PC-3 (cell line): ENCODE measurements around the gene UCK2. TPM values are rescaled to one million over a fixed set of nuclear protein-coding genes. Genes with fewer than 3 reads are reported as not detected.

ENCODE experiments used
- ATAC-seq: fragments of 200-7000 bp; cut with Tn5 transposase; 2 replicates; pipeline ENCODE4 v1.9.1; 2020; ENCODE audit warnings: mild to moderate bottlenecking, moderate library complexity
- BruUV-seq: library from RNA; stranded (reverse); fragments of 400-500 nt; replicated peaks from 2 replicates; lab custom pipeline; 2021; lab: Mats Ljungman, UMichigan
- CTCF ChIA-PET: fragments of 300-600 bp; sonication (Branson Sonifier 250); formaldehyde crosslinking; loops from one replicate; lab custom pipeline; 2022; ENCODE audit warnings: antibody characterized with exemption; lab: Charles Lee
- POLR2A ChIA-PET: fragments of 300-600 bp; sonication (Branson Sonifier 250); formaldehyde crosslinking; loops from one replicate; lab custom pipeline; 2022; ENCODE audit warnings: antibody characterized with exemption; ENCODE audit not compliant: unreplicated experiment; lab: Charles Lee
- DNase-seq: peaks from one replicate; pipeline ENCODE4 v3.0.0-alpha.2; 2015
- H2AFZ ChIP-seq: fragments of 300-600 bp; sonication (generic); 2 replicates; pipeline ENCODE4 v1.6.0; 2016; ENCODE audit warnings: antibody characterized with exemption, low read length
- H3F3A ChIP-seq: fragments of 300-600 bp; sonication (generic); one replicate; pipeline ENCODE4 v1.6.0; 2017; ENCODE audit warnings: antibody characterized with exemption, low read length, control low read depth, mild to moderate bottlenecking; ENCODE audit not compliant: unreplicated experiment
- H3K27ac ChIP-seq: fragments of 300-600 bp; sonication (generic); 2 replicates; pipeline ENCODE4 v1.5.1; 2016; ENCODE audit warnings: mild to moderate bottlenecking, low read length
- H3K27me3 ChIP-seq: fragments of 300-600 bp; sonication (generic); 2 replicates; pipeline ENCODE4 v1.6.1; 2016; ENCODE audit warnings: low read length, mixed read lengths
- H3K36me3 ChIP-seq: fragments of 300-600 bp; sonication (generic); 2 replicates; pipeline ENCODE4 v1.6.1; 2016; ENCODE audit warnings: low read depth, mixed run types, low read length, mixed read lengths
- H3K4me1 ChIP-seq: fragments of 300-600 bp; sonication (generic); 2 replicates; pipeline ENCODE4 v1.5.1; 2016; ENCODE audit warnings: low read length; ENCODE audit not compliant: insufficient read depth
- H3K4me2 ChIP-seq: fragments of 300-600 bp; sonication (generic); 2 replicates; pipeline ENCODE4 v1.6.0; 2016; ENCODE audit warnings: low read length
- H3K4me3 ChIP-seq: fragments of 300-600 bp; sonication (generic); 2 replicates; pipeline ENCODE4 v1.5.1; 2016; ENCODE audit warnings: mild to moderate bottlenecking, low read length, mixed read lengths
- H3K79me2 ChIP-seq: fragments of 300-600 bp; sonication (generic); 2 replicates; pipeline ENCODE4 v1.6.1; 2017; ENCODE audit warnings: low read length, mixed read lengths
- H3K9ac ChIP-seq: fragments of 300-600 bp; sonication (generic); 2 replicates; pipeline ENCODE4 v1.6.0; 2016; ENCODE audit warnings: mild to moderate bottlenecking, low read length
- H3K9me2 ChIP-seq: fragments of 300-600 bp; sonication (generic); replicated peaks from 2 replicates; pipeline ENCODE4 v1.6.1; 2016; ENCODE audit warnings: mixed run types, low read length, mixed read lengths
- H3K9me3 ChIP-seq: fragments of 300-600 bp; sonication (generic); 2 replicates; pipeline ENCODE4 v1.6.1; 2016; ENCODE audit warnings: low read length, mixed read lengths
- H4K20me1 ChIP-seq: fragments of 300-600 bp; sonication (generic); 2 replicates; pipeline ENCODE4 v1.6.1; 2016; ENCODE audit warnings: low read length, mixed read lengths
- EZH2 ChIP-seq: fragments of 300-600 bp; sonication (generic); IDR thresholded peaks from one replicate; pipeline ENCODE4 v1.6.1; 2017; ENCODE audit warnings: antibody characterized with exemption, mild to moderate bottlenecking, low read length; ENCODE audit not compliant: unreplicated experiment
- EZH2phosphoT487 ChIP-seq: fragments of 300-600 bp; sonication (generic); IDR thresholded peaks from 2 replicates; pipeline ENCODE4 v1.6.1; 2018; ENCODE audit warnings: mild to moderate bottlenecking, antibody characterized with exemption, low read length, borderline replicate concordance
- intact Hi-C: fragments of 100-400 bp; cut with micrococcal nuclease; formaldehyde crosslinking; loops from 2 replicates; pipeline ENCODE4 v1.9.0; 2023
- total RNA-seq: library from RNA; depleted of rRNA; stranded (reverse); fragments of >200 nt; gene quantifications from 2 replicates; pipeline ENCODE4 v1.2.3, GENCODE V29; 2014
- TF ChIP-seq, protein P1 (sequence below): fragments of 300-600 bp; sonication (generic); conservative IDR thresholded peaks from 2 replicates; pipeline ENCODE4 v1.5.1; 2017; ENCODE audit warnings: antibody characterized with exemption, low read depth, mild to moderate bottlenecking, low read length

The UCK2 gene
- total RNA-seq, 1 experiment from 2014 or later: 193 TPM

DNA sequence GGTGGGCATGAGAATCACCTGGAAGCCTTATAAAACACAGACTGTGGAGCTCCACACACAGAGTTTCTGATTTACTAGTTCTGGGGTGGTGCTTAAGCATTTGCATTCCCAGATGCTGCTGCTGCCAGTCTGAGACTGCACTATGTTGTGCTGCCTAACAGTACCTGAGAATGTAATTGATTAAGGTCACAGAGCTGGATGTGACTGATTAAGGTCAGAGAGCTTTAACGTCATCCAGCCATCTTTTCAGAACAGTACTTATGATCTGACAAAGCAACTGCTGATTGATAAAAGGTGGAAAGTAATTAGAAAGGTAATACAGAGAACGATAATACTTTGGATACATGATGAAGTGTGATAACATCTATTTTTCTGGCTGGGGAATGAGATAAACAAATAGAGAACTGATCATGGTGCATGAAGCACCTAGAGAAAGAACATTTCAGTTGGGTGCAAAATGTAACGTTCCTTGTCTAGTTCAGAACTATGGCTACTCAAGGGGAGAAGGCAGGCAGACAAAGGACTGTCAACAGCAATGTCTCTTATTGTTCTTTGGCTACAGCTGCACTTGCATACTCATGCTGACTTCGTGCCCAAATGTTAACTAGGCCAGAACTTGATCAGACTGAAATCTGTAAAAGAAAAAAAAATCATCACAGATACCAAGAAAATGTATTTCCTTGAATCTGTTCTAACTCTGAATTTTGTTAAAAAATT is 3.7 kb upstream of the UCK2 start:
- H3K4me2 ChIP-seq: no peak overlapping the region
- POLR2A ChIA-PET: interaction anchor here (0.7 kb wide), 1 partner anchor 191 kb away, joined by 16 read pairs; no protein-coding TSS in a partner anchor
- H3K27ac ChIP-seq: no peak overlapping the region
- H3K9me3 ChIP-seq: no peaks in the 10 kb centered on the region
- no peak overlapping the region for H3K4me3 ChIP-seq
- CTCF ChIA-PET: no interaction called here
- no peaks in the 10 kb centered on the region for H3K36me3 ChIP-seq
- 0 out of 2 replicates have a peak overlapping the region, but pooled peaks have one; percentile 2 for H2AFZ ChIP-seq
- no peaks in the 10 kb centered on the region for H4K20me1 ChIP-seq
- H3K4me1 ChIP-seq: peaks cover 9% of the 10 kb centered on the region
- DNase-seq (no peak), ATAC-seq (no peak)
- no peak overlapping the region for H3K9ac ChIP-seq
- intact Hi-C loops: loop anchor here (10.0 kb wide), 1 partner anchor 189 kb away; the partner anchor contains the start of gene MGST3
- no TSS peak for BruUV-seq
- H3K9me2 ChIP-seq: no peaks in the 10 kb centered on the region
- peaks cover 17% of the 10 kb centered on the region for H3K79me2 ChIP-seq
- no peaks in the 10 kb centered on the region for H3F3A ChIP-seq
- H3K27me3 ChIP-seq: no peaks in the 10 kb centered on the region
- TF ChIP-seq EZH2phosphoT487 (no peak), EZH2 (no peak)
- TF ChIP-seq, protein P1, sequence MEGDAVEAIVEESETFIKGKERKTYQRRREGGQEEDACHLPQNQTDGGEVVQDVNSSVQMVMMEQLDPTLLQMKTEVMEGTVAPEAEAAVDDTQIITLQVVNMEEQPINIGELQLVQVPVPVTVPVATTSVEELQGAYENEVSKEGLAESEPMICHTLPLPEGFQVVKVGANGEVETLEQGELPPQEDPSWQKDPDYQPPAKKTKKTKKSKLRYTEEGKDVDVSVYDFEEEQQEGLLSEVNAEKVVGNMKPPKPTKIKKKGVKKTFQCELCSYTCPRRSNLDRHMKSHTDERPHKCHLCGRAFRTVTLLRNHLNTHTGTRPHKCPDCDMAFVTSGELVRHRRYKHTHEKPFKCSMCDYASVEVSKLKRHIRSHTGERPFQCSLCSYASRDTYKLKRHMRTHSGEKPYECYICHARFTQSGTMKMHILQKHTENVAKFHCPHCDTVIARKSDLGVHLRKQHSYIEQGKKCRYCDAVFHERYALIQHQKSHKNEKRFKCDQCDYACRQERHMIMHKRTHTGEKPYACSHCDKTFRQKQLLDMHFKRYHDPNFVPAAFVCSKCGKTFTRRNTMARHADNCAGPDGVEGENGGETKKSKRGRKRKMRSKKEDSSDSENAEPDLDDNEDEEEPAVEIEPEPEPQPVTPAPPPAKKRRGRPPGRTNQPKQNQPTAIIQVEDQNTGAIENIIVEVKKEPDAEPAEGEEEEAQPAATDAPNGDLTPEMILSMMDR: no peak

GRCh38 chr1:165824269-165824643 is 3.2 kb upstream of the UCK2 start:
- H3K9me3 ChIP-seq: no peaks in the 10 kb centered on the region
- no peak overlapping the region for H3K4me3 ChIP-seq
- intact Hi-C loops: loop anchor here (10.0 kb wide), 1 partner anchor 189 kb away; the partner anchor contains the start of gene MGST3
- peaks cover 9% of the 10 kb centered on the region for H3K4me1 ChIP-seq
- no peaks in the 10 kb centered on the region for H3F3A ChIP-seq
- no peak overlapping the region for H3K9ac ChIP-seq
- no peak overlapping the region for H2AFZ ChIP-seq
- ChIA-PET CTCF (no interaction called here), POLR2A (no interaction called here)
- no peak for DNase-seq
- no TSS peak for BruUV-seq
- ATAC-seq: no peak
- no peak overlapping the region for H3K27ac ChIP-seq
- peaks cover 3% of the 10 kb centered on the region for H4K20me1 ChIP-seq
- H3K36me3 ChIP-seq: no peaks in the 10 kb centered on the region
- no peak overlapping the region for H3K4me2 ChIP-seq
- peaks cover 23% of the 10 kb centered on the region for H3K79me2 ChIP-seq
- no peak for TF ChIP-seq EZH2phosphoT487
- no peak for TF ChIP-seq EZH2
- TF ChIP-seq, protein P1: no peak
- H3K27me3 ChIP-seq: no peaks in the 10 kb centered on the region
- no peaks in the 10 kb centered on the region for H3K9me2 ChIP-seq
